K562 (cell line): ENCODE results near the gene AUNIP. TPM values are rescaled to one million over a fixed set of nuclear protein-coding genes. Genes with fewer than 3 reads are reported as not detected.

Experiments used
- CEBPG ChIP-seq, 3 experiments: fragments of 200-800 bp in 1 of 3; sonication (Bioruptor generic) in 1 of 3; sonication (generic) in 1 of 3; formaldehyde crosslinking in 1 of 3; IDR thresholded peaks in 2 of 3; conservative IDR thresholded peaks in 1 of 3; 2 replicates each; pipeline versions ENCODE4 v1.6.1 to v1.8.0; 2016 to 2022; ENCODE audit warnings: missing compliant biosample characterization in 2 of 3, missing genetic modification characterization in 2 of 3, mild to moderate bottlenecking in 1 of 3, missing genetic modification reagents in 1 of 3
- ELF2 ChIP-seq: fragments of 250-450 bp; sonication (Bioruptor Pico); IDR thresholded peaks from 2 replicates; pipeline ENCODE4 v1.5.0; 2021; ENCODE audit warnings: mild to moderate bottlenecking
- ERF ChIP-seq: fragments of 450-650 bp; formaldehyde crosslinking; IDR thresholded peaks from 2 replicates; pipeline ENCODE4 v1.4.0; 2020; ENCODE audit warnings: mild to moderate bottlenecking, mixed read lengths
- ESRRA ChIP-seq: fragments of 450-650 bp; IDR thresholded peaks from 2 replicates; pipeline ENCODE4 v1.6.1; 2014; ENCODE audit warnings: low read depth, mild to moderate bottlenecking, moderate library complexity, borderline replicate concordance
- FOXA3 ChIP-seq, 2 experiments: fragments of 450-650 bp in 1 of 2; sonication (generic) in 1 of 2; formaldehyde crosslinking; IDR thresholded peaks in 1 of 2; conservative IDR thresholded peaks in 1 of 2; 2 replicates each; pipeline versions ENCODE4 v1.4.0 to v1.8.0; 2020 to 2022; ENCODE audit warnings: mild to moderate bottlenecking in 2 of 2, missing genetic modification reagents in 1 of 2
- GMEB1 ChIP-seq: fragments of 250-450 bp; sonication (Bioruptor Pico); IDR thresholded peaks from 2 replicates; pipeline ENCODE4 v1.4.0; 2020; ENCODE audit warnings: mild to moderate bottlenecking
- GTF2E2 ChIP-seq: fragments of 200-800 bp; sonication (Bioruptor generic); IDR thresholded peaks from 2 replicates; pipeline ENCODE4 v1.6.1; 2016; ENCODE audit warnings: missing genetic modification characterization, missing compliant biosample characterization
- HDGF ChIP-seq: fragments of 450-650 bp; IDR thresholded peaks from 2 replicates; pipeline ENCODE4 v1.6.1; 2016
- KLF6 ChIP-seq: fragments of 250-450 bp; sonication (Bioruptor Pico); IDR thresholded peaks from 2 replicates; pipeline ENCODE4 v1.4.0; 2020; ENCODE audit warnings: mild to moderate bottlenecking, moderate library complexity, borderline replicate concordance
- MCM5 ChIP-seq: fragments of 450-650 bp; IDR thresholded peaks from 2 replicates; pipeline ENCODE4 v1.6.1; 2016; ENCODE audit warnings: low read depth
- NCOA1 ChIP-seq: fragments of 450-650 bp; IDR thresholded peaks from 2 replicates; pipeline ENCODE4 v1.6.1; 2016; ENCODE audit warnings: low read depth
- NFE2 ChIP-seq: IDR thresholded peaks from 2 replicates; pipeline ENCODE4 v1.6.1; 2014; ENCODE audit warnings: antibody characterized with exemption, low read depth
- RUNX1 ChIP-seq: sonication (generic); IDR thresholded peaks from 2 replicates; pipeline ENCODE4 v1.6.1; 2016; ENCODE audit warnings: antibody characterized with exemption, low read depth
- SAFB2 ChIP-seq: fragments of 200-400 bp; formaldehyde crosslinking; IDR thresholded peaks from 2 replicates; pipeline ENCODE4 v1.6.1; 2018; ENCODE audit warnings: borderline replicate concordance, low read length, low read depth, moderate library complexity; ENCODE audit not compliant: severe bottlenecking
- SIN3B ChIP-seq: fragments of 450-650 bp; IDR thresholded peaks from 2 replicates; pipeline ENCODE4 v1.6.1; 2017; ENCODE audit warnings: low read depth, mild to moderate bottlenecking, moderate library complexity
- SRSF3 ChIP-seq: fragments of 200-400 bp; formaldehyde crosslinking; IDR thresholded peaks from 2 replicates; pipeline ENCODE4 v1.6.1; 2016; ENCODE audit warnings: mild to moderate bottlenecking, low read length, moderate library complexity; ENCODE audit not compliant: insufficient read depth
- SRSF9 ChIP-seq: fragments of 200-400 bp; formaldehyde crosslinking; IDR thresholded peaks from 2 replicates; pipeline ENCODE4 v1.6.1; 2017; ENCODE audit warnings: low read depth, low read length, borderline replicate concordance
- ZBTB7A ChIP-seq: IDR thresholded peaks from 2 replicates; pipeline ENCODE4 v1.6.1; 2011; ENCODE audit warnings: low read depth, mild to moderate bottlenecking, low read length, moderate library complexity, borderline replicate concordance; ENCODE audit not compliant: control insufficient read depth
- ZNF165 ChIP-seq: fragments of 250-450 bp; sonication (Bioruptor Pico); IDR thresholded peaks from 2 replicates; pipeline ENCODE4 v1.4.0; 2020; ENCODE audit warnings: borderline replicate concordance
- ZNF197 ChIP-seq: fragments of 200-800 bp; sonication (Bioruptor generic); IDR thresholded peaks from 2 replicates; pipeline ENCODE4 v1.6.1; 2016; ENCODE audit warnings: low read depth, missing genetic modification characterization, missing compliant biosample characterization
- ZNF41 ChIP-seq: fragments of 250-450 bp; sonication (Bioruptor Pico); conservative IDR thresholded peaks from 2 replicates; pipeline ENCODE4 v1.4.0; 2020; ENCODE audit warnings: mild to moderate bottlenecking
- ZNF655 ChIP-seq: fragments of 250-450 bp; sonication (Bioruptor Pico); IDR thresholded peaks from 2 replicates; pipeline ENCODE4 v1.5.0; 2021
- ZNF668 ChIP-seq: fragments of 250-450 bp; sonication (Bioruptor Pico); IDR thresholded peaks from 2 replicates; pipeline ENCODE4 v1.8.0; 2022; ENCODE audit warnings: mild to moderate bottlenecking, inconsistent platforms
- polyA plus RNA-seq, 8 experiments: library from polyadenylated mRNA; depleted of rRNA in 4 of 8; stranded (reverse) in 5 of 8; unstranded in 3 of 8; fragments of >200 nt; fragmentation: Nextera tagmentation in 2 of 8; fragmentation: Illumina TruSeq in 1 of 8; extraction: Ambion mirVana in 2 of 8; extraction: Trizol in 1 of 8; gene quantifications; 2 replicates each; pipeline versions ENCODE4 v1.2.1 to v1.2.3, GENCODE V29; 2011 to 2014; ENCODE audit warnings: inconsistent platforms in 1 of 8, missing spikeins in 1 of 8
- total RNA-seq, 7 experiments: library from RNA; depleted of rRNA in 6 of 7; stranded (reverse); fragments of >200 nt in 6 of 7; fragmentation: Illumina TruSeq in 2 of 7; extraction: Trizol in 2 of 7; gene quantifications; 2 replicates each; pipeline versions ENCODE4 v1.2.1 to v1.2.3, GENCODE V29; 2011 to 2021; ENCODE audit warnings: low replicate concordance in 1 of 7
- TF ChIP-seq, protein P1 (sequence below): IDR thresholded peaks from 2 replicates; pipeline ENCODE4 v1.6.1; 2011; ENCODE audit not compliant: insufficient read length; ENCODE audit errors: extremely low read depth

Gene AUNIP
- total and polyA plus RNA-seq, 9 of the 15 experiments (the other 6 are each of a cell fraction or from before 2014, with no cell fraction given) = 12.1 to 53.8 (median 47.1) TPM

DNA sequence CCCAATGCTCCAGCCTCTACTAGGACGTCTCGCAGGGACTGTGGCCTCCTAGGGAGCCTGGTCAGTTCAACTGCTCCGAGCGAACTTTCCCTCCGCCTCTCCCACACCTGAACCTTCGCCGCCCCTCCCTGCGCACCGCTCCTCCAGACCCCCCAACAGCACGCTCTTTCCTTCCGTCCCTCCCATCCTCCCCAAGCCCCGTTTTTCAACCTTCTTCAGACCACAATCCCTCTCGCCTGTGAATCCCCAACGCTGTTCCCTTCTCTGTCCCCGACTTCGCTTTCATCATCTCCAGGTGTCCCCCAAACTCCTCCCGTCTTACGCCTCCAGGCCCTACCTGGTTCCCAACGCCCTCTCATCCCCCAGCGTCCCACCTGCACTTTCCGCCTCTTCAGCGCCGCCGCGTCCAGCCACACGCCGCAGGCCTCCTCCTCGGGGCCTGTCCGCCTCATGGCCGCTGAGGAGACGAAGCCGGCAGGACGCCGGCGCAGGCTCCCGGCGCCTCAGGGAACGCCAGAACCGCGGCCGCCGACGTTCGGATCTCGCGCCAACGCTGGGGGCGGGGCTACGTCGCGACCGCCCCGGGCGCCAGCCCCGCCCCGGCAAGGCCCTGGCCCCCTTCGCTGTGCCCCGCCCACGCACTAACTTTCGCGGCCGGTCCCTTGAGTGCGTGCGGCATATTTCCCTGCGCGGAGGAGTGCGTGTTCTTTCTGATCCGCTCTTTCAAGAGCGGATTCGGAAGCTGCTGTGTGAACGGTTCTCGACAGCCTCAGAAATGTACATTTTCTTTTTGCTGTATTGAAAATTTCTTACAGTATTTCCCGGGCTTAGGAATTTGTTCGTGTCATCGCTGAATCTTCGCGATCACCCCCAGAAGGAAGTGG, at the start of gene AUNIP (continued):
- TF ChIP-seq, protein P1, sequence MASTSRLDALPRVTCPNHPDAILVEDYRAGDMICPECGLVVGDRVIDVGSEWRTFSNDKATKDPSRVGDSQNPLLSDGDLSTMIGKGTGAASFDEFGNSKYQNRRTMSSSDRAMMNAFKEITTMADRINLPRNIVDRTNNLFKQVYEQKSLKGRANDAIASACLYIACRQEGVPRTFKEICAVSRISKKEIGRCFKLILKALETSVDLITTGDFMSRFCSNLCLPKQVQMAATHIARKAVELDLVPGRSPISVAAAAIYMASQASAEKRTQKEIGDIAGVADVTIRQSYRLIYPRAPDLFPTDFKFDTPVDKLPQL = no peak
- TF ChIP-seq NFE2 (no peak; the same call in 1 of the 2 replicates), ZNF165 (CRISPR knock-in tag) (no peak; the same call in 1 of the 2 replicates), SIN3B (peak; percentile 61), ZBTB7A (0 out of 2 replicates have a peak, but pooled peaks have one; percentile 68), ELF2 (CRISPR knock-in tag) (peak; percentile 31; the same call in 1 of the 2 replicates), ZNF197 (CRISPR knock-in tag) (no peak), SRSF3 (no peak), RUNX1 (0 out of 2 replicates have a peak, but pooled peaks have one; percentile 23), HDGF (peak; percentile 91), ZNF655 (CRISPR knock-in tag) (no peak), SRSF9 (no peak), SAFB2 (no peak), MCM5 (no peak), ZNF41 (CRISPR knock-in tag) (no peak), ESRRA (peak; percentile 60; the same call in 1 of the 2 replicates), FOXA3 (CRISPR knock-in tag; conservative IDR thresholded peaks at IDR 0.05 in 1 of 2, IDR thresholded peaks at IDR 0.05 in 1 of 2) (peak in 1 of 2 experiments; percentile 74; a peak in 1 of 4 replicates), NCOA1 (peak; percentile 57; the same call in 1 of the 2 replicates), GTF2E2 (tag) (peak; percentile 98), GMEB1 (peak; percentile 95), CEBPG (CRISPR knock-in tag; IDR thresholded peaks at IDR 0.05) (0 out of 2 replicates have a peak, but pooled peaks have one; percentile 2), CEBPG (tag; conservative IDR thresholded peaks at IDR 0.05 in 1 of 2, IDR thresholded peaks at IDR 0.05 in 1 of 2) (no peak; a peak in 1 of 4 replicates), ERF (peak; percentile 68; the same call in 1 of the 2 replicates), KLF6 (no peak; the same call in 1 of the 2 replicates), ZNF668 (CRISPR knock-in tag) (no peak)
